ENCODE results near the gene MBP. TPM values are rescaled to one million over a fixed set of nuclear protein-coding genes. Genes with fewer than 3 reads are reported as not detected.

The MBP gene
- total RNA-seq, 1 experiment from 2014 or later, result 88.8 TPM

- intact Hi-C loops (cut with micrococcal nuclease; ENCODE audit: unreplicated experiment) (no loop called here), in situ Hi-C loops (cut with HindIII; ENCODE audit: low pct_unique_long_range_greater_than_20kb, low sequenced_read_pairs) (no loop called here)
- ChIA-PET CTCF (no interaction called here), POLR2A (no interaction called here)
- no peak for DNase-seq (ENCODE audit: low read depth, low spot score)
- no peaks in the 10 kb centered on the region for H3K27me3 ChIP-seq (ENCODE audit: control insufficient read depth, insufficient read depth, low read length)
- no peak overlapping the region for H3K27ac ChIP-seq (ENCODE audit: low read length)
- H3K9me3 ChIP-seq (ENCODE audit: control insufficient read depth, insufficient read depth, low read depth, low read length), result no peaks in the 10 kb centered on the region
- H3K4me3 ChIP-seq (ENCODE audit: low read depth in 2 of 2, low read length in 2 of 2), result no peak overlapping the region
- no TSS peak for BruUV-seq (replicated peaks)
- H3K36me3 ChIP-seq (ENCODE audit: control insufficient read depth, insufficient read depth, low read length), result no peaks in the 10 kb centered on the region
- no peak for TF ChIP-seq TCF7L2 (IDR thresholded peaks at IDR 0.05; ENCODE audit: low read depth, low read length)
- no peak for TF ChIP-seq CTCF (IDR thresholded peaks at IDR 0.05)
- TF ChIP-seq SIN3A (IDR thresholded peaks at IDR 0.05; ENCODE audit: borderline replicate concordance, insufficient read depth, low read depth, low read length), result no peak
- TF ChIP-seq POLR2AphosphoS5 (IDR thresholded peaks at IDR 0.05; ENCODE audit: low read depth, low read length), result no peak
- TF ChIP-seq REST (IDR thresholded peaks at IDR 0.05; ENCODE audit: insufficient read depth in 1 of 2, low read depth in 2 of 2, low read length in 1 of 2), result no peak
- H3K4me1 ChIP-seq (ENCODE audit: control insufficient read depth, insufficient read depth, low read length), result peaks cover 17% of the 10 kb centered on the region
- no peak for ATAC-seq
Measured at GRCh38 chr18:77137851-77138250, 5.3 kb upstream of the MBP start.

- in situ Hi-C loops (cut with HindIII; ENCODE audit: low pct_unique_long_range_greater_than_20kb, low sequenced_read_pairs) (no loop called here), intact Hi-C loops (cut with micrococcal nuclease; ENCODE audit: unreplicated experiment) (no loop called here)
- TF ChIP-seq SIN3A (IDR thresholded peaks at IDR 0.05; ENCODE audit: borderline replicate concordance, insufficient read depth, low read depth, low read length) (no peak), TCF7L2 (IDR thresholded peaks at IDR 0.05; ENCODE audit: low read depth, low read length) (no peak), CTCF (IDR thresholded peaks at IDR 0.05) (no peak), POLR2AphosphoS5 (IDR thresholded peaks at IDR 0.05; ENCODE audit: low read depth, low read length) (no peak), REST (IDR thresholded peaks at IDR 0.05; ENCODE audit: insufficient read depth in 1 of 2, low read depth in 2 of 2, low read length in 1 of 2) (no peak)
- DNase-seq (ENCODE audit: low read depth, low spot score) (no peak), ATAC-seq (no peak)
- ChIA-PET CTCF (no interaction called here), POLR2A (no interaction called here)
- H3K36me3 ChIP-seq (ENCODE audit: control insufficient read depth, insufficient read depth, low read length), result no peaks in the 10 kb centered on the region
- no peak overlapping the region for H3K27ac ChIP-seq (ENCODE audit: low read length)
- no peaks in the 10 kb centered on the region for H3K9me3 ChIP-seq (ENCODE audit: control insufficient read depth, insufficient read depth, low read depth, low read length)
- H3K4me1 ChIP-seq (ENCODE audit: control insufficient read depth, insufficient read depth, low read length), result peaks cover 17% of the 10 kb centered on the region
- no TSS peak for BruUV-seq (replicated peaks)
- no peaks in the 10 kb centered on the region for H3K27me3 ChIP-seq (ENCODE audit: control insufficient read depth, insufficient read depth, low read length)
- no peak overlapping the region for H3K4me3 ChIP-seq (ENCODE audit: low read depth in 2 of 2, low read length in 2 of 2)
Measured at GRCh38 chr18:77136871-77137665, 4.5 kb upstream of the MBP start.
